Smooth muscle cell (in vitro differentiated cells): Measurements from ENCODE around the gene DAD1. TPM values are rescaled to one million over a fixed set of nuclear protein-coding genes. Genes with fewer than 3 reads are reported as not detected.

Experiments used
- DNase-seq: peaks from one replicate; lab custom pipeline; 2025; ENCODE audit not compliant: unreplicated experiment; lab: John Stamatoyannopoulos, UW
- H2AFZ ChIP-seq: fragments of 200-600 bp; sonication (generic); 2 replicates; pipeline ENCODE4 v1.6.0; 2016; ENCODE audit warnings: antibody characterized with exemption, low read depth, mild to moderate bottlenecking
- H3F3A ChIP-seq: fragments of 200-600 bp; sonication (generic); 2 replicates; pipeline ENCODE4 v1.6.0; 2017; ENCODE audit warnings: antibody characterized with exemption, low read depth
- H3K27ac ChIP-seq: fragments of 200-600 bp; sonication (generic); 2 replicates; pipeline ENCODE4 v1.5.1; 2016; ENCODE audit warnings: low read depth, mild to moderate bottlenecking
- H3K27me3 ChIP-seq: fragments of 200-600 bp; sonication (generic); 2 replicates; pipeline ENCODE4 v1.6.1; 2016; ENCODE audit warnings: low read depth, mild to moderate bottlenecking
- H3K36me3 ChIP-seq: fragments of 200-600 bp; sonication (generic); 2 replicates; pipeline ENCODE4 v1.5.1; 2016; ENCODE audit warnings: low read depth
- H3K4me1 ChIP-seq: fragments of 200-600 bp; sonication (generic); 2 replicates; pipeline ENCODE4 v1.5.1; 2016; ENCODE audit warnings: low read depth
- H3K4me2 ChIP-seq: fragments of 200-600 bp; sonication (generic); 2 replicates; pipeline ENCODE4 v1.6.0; 2016; ENCODE audit warnings: mild to moderate bottlenecking
- H3K4me3 ChIP-seq: fragments of 200-600 bp; sonication (generic); 2 replicates; pipeline ENCODE4 v1.5.1; 2016; ENCODE audit warnings: mild to moderate bottlenecking
- H3K79me2 ChIP-seq: fragments of 200-600 bp; sonication (generic); 2 replicates; pipeline ENCODE4 v1.6.0; 2016; ENCODE audit warnings: low read depth, mild to moderate bottlenecking
- H3K9ac ChIP-seq: fragments of 200-600 bp; sonication (generic); 2 replicates; pipeline ENCODE4 v1.6.0; 2016; ENCODE audit warnings: low read depth
- H3K9me3 ChIP-seq: fragments of 200-600 bp; sonication (generic); replicated peaks from 2 replicates; pipeline ENCODE4 v1.5.1; 2016; ENCODE audit warnings: low read depth
- H4K20me1 ChIP-seq: fragments of 200-600 bp; sonication (generic); 2 replicates; pipeline ENCODE4 v1.6.0; 2016; ENCODE audit warnings: low read depth
- WGBS: methylation state at CpG from one replicate; pipeline ENCODE4 v1.1.7; 2016; ENCODE audit warnings: low lambda C conversion rate; 5-methylcytosine and 5-hydroxymethylcytosine counted together
- polyA plus RNA-seq: library from polyadenylated mRNA; unstranded; fragments of >200 nt; fragmentation: Nextera tagmentation; extraction: Ambion mirVana; gene quantifications from 2 replicates; pipeline ENCODE4 v1.2.1, GENCODE V29; 2016
- total RNA-seq: library from RNA; depleted of rRNA; stranded (reverse); fragments of >200 nt; gene quantifications from 2 replicates; pipeline ENCODE4 v1.2.3, GENCODE V29; 2014
- TF ChIP-seq, protein P1 (sequence below): fragments of 200-600 bp; sonication (generic); IDR thresholded peaks from 2 replicates; pipeline ENCODE4 v1.5.1; 2017; ENCODE audit warnings: borderline replicate concordance, mild to moderate bottlenecking, antibody characterized with exemption; ENCODE audit not compliant: insufficient read depth, poor library complexity, severe bottlenecking

DAD1 gene
- total and polyA plus RNA-seq, 2 experiments from 2014 or later: 533 to 571 TPM

GRCh38 chr14:22546722-22547071, 42.3 kb downstream of the DAD1 start:
- no peak overlapping the region for H2AFZ ChIP-seq
- TF ChIP-seq, protein P1, sequence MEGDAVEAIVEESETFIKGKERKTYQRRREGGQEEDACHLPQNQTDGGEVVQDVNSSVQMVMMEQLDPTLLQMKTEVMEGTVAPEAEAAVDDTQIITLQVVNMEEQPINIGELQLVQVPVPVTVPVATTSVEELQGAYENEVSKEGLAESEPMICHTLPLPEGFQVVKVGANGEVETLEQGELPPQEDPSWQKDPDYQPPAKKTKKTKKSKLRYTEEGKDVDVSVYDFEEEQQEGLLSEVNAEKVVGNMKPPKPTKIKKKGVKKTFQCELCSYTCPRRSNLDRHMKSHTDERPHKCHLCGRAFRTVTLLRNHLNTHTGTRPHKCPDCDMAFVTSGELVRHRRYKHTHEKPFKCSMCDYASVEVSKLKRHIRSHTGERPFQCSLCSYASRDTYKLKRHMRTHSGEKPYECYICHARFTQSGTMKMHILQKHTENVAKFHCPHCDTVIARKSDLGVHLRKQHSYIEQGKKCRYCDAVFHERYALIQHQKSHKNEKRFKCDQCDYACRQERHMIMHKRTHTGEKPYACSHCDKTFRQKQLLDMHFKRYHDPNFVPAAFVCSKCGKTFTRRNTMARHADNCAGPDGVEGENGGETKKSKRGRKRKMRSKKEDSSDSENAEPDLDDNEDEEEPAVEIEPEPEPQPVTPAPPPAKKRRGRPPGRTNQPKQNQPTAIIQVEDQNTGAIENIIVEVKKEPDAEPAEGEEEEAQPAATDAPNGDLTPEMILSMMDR: no peak
- H3K4me3 ChIP-seq: no peak overlapping the region
- peak overlapping the region; percentile 35 for H3K4me2 ChIP-seq
- H3K9me3 ChIP-seq: no peaks in the 10 kb centered on the region
- H3K27ac ChIP-seq: peak overlapping the region; percentile 55
- no peaks in the 10 kb centered on the region for H3K27me3 ChIP-seq
- peaks cover 7% of the 10 kb centered on the region for H3F3A ChIP-seq
- H3K79me2 ChIP-seq: no peaks in the 10 kb centered on the region
- no peak overlapping the region for H3K9ac ChIP-seq
- no peaks in the 10 kb centered on the region for H3K36me3 ChIP-seq
- DNase-seq: no peak
- H4K20me1 ChIP-seq: no peaks in the 10 kb centered on the region
- WGBS: 95% methylated on average over 3 of the region's 3 CpGs
- peaks cover 23% of the 10 kb centered on the region for H3K4me1 ChIP-seq

- TF ChIP-seq, protein P1: no peak
- WGBS: 15% methylated on average over 9 of the region's 9 CpGs
- Histone ChIP-seq H3F3A (peaks cover 7% of the 10 kb centered on the region), H3K4me2 (peak overlapping the region; percentile 35), H3K9me3 (no peaks in the 10 kb centered on the region), H3K36me3 (no peaks in the 10 kb centered on the region), H3K79me2 (no peaks in the 10 kb centered on the region), H3K4me1 (peaks cover 23% of the 10 kb centered on the region), H4K20me1 (no peaks in the 10 kb centered on the region), H3K27me3 (no peaks in the 10 kb centered on the region), H3K4me3 (no peak overlapping the region), H2AFZ (no peak overlapping the region), H3K9ac (no peak overlapping the region), H3K27ac (peak overlapping the region; percentile 55)
- DNase-seq: peak; percentile 22
Measured at GRCh38 chr14:22545842-22546721, 42.9 kb downstream of the DAD1 start.

DNA sequence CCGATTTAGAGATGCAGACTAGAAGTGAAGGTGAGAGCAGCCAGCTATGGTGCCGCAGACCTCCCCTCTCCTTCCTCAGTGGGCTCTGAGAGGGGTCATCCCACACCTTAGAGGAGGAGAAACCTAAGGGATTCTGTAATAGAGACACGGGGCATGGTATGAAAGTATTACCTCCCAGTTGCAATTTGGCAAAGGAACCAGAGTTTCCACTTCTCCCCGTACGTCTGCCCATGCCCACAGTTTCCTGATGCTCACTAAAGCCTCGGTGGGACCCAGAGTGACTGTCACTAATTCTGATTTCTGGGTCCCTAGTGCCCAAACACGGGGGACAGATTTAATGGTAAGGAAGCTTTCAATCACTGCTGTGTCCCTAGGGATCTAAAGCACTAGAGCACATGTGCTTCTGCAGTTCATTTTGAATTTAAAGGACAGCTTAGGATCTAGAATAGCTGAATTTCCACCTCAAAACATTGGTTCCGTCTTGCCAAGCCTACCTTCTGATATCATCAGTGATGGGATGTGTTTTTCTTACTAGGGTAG, 44.1 kb downstream of the DAD1 start:
- Histone ChIP-seq H3K4me3 (no peak overlapping the region), H3K27me3 (no peaks in the 10 kb centered on the region), H3K36me3 (no peaks in the 10 kb centered on the region), H3K4me1 (peaks cover 14% of the 10 kb centered on the region), H2AFZ (no peak overlapping the region), H3F3A (peaks cover 7% of the 10 kb centered on the region), H3K9ac (no peak overlapping the region), H3K4me2 (no peak overlapping the region), H4K20me1 (no peaks in the 10 kb centered on the region), H3K27ac (no peak overlapping the region), H3K79me2 (no peaks in the 10 kb centered on the region), H3K9me3 (no peaks in the 10 kb centered on the region)
- TF ChIP-seq, protein P1: no peak
- 73% methylated on average over 8 of the region's 8 CpGs for WGBS
- no peak for DNase-seq
